K562 (cell line): ENCODE results near the gene SLC34A3. TPM values are rescaled to one million over a fixed set of nuclear protein-coding genes. Genes with fewer than 3 reads are reported as not detected.

Source experiments
- CEBPB ChIP-seq: fragments of 450-650 bp; IDR thresholded peaks from 2 replicates; pipeline ENCODE4 v1.6.1; 2016; ENCODE audit warnings: missing genetic modification characterization, missing compliant biosample characterization
- JUND ChIP-seq, 2 experiments: IDR thresholded peaks; 2 replicates in 1 of 2; 3 replicates in 1 of 2; pipeline ENCODE4 v1.6.1; 2011; ENCODE audit warnings: borderline replicate concordance in 2 of 2, low read depth in 2 of 2, low read length in 2 of 2, improper control_type of control experiment in 1 of 2, missing biosample characterization in 1 of 2, missing genetic modification characterization in 1 of 2, missing genetic modification reagents in 1 of 2
- KAT7 ChIP-seq: sonication (generic); formaldehyde crosslinking; IDR thresholded peaks from 2 replicates; pipeline ENCODE4 v1.8.0; 2022; ENCODE audit warnings: missing genetic modification reagents, mild to moderate bottlenecking, borderline replicate concordance
- KLF13 ChIP-seq: fragments of 450-650 bp; IDR thresholded peaks from 2 replicates; pipeline ENCODE4 v1.6.1; 2016; ENCODE audit warnings: missing genetic modification characterization, low read depth, mild to moderate bottlenecking, missing compliant biosample characterization, moderate library complexity, borderline replicate concordance
- MAZ ChIP-seq, 2 experiments: fragments of 450-650 bp in 1 of 2; sonication (generic) in 1 of 2; formaldehyde crosslinking; IDR thresholded peaks in 1 of 2; conservative IDR thresholded peaks in 1 of 2; 2 replicates each; pipeline versions ENCODE4 v1.4.0 to v1.5.0; 2020; ENCODE audit warnings: mild to moderate bottlenecking in 1 of 2, missing genetic modification reagents in 1 of 2
- polyA plus RNA-seq, 8 experiments: library from polyadenylated mRNA; depleted of rRNA in 4 of 8; stranded (reverse) in 5 of 8; unstranded in 3 of 8; fragments of >200 nt; fragmentation: Nextera tagmentation in 2 of 8; fragmentation: Illumina TruSeq in 1 of 8; extraction: Ambion mirVana in 2 of 8; extraction: Trizol in 1 of 8; gene quantifications; 2 replicates each; pipeline versions ENCODE4 v1.2.1 to v1.2.3, GENCODE V29; 2011 to 2014; ENCODE audit warnings: inconsistent platforms in 1 of 8, missing spikeins in 1 of 8
- total RNA-seq, 7 experiments: library from RNA; depleted of rRNA in 6 of 7; stranded (reverse); fragments of >200 nt in 6 of 7; fragmentation: Illumina TruSeq in 2 of 7; extraction: Trizol in 2 of 7; gene quantifications; 2 replicates each; pipeline versions ENCODE4 v1.2.1 to v1.2.3, GENCODE V29; 2011 to 2021; ENCODE audit warnings: low replicate concordance in 1 of 7
- TF ChIP-seq, protein P1 (sequence below), 2 experiments: fragments of 450-650 bp; IDR thresholded peaks; 2 replicates each; pipeline ENCODE4 v1.6.1; 2016
- TF ChIP-seq, protein P2 (sequence below), 3 experiments: fragments of 200-800 bp in 1 of 3; sonication (Bioruptor generic) in 1 of 3; sonication (generic) in 1 of 3; formaldehyde crosslinking in 1 of 3; IDR thresholded peaks; 2 replicates each; pipeline versions ENCODE4 v1.6.1 to v1.8.0; 2016 to 2022; ENCODE audit warnings: mild to moderate bottlenecking in 2 of 3, missing compliant biosample characterization in 2 of 3, missing genetic modification characterization in 2 of 3, missing genetic modification reagents in 1 of 3
- TF ChIP-seq, protein P3 (sequence below): fragments of 450-650 bp; IDR thresholded peaks from 2 replicates; pipeline ENCODE4 v1.6.1; 2016; ENCODE audit warnings: mild to moderate bottlenecking
- TF ChIP-seq, protein P4 (sequence below): fragments of 450-650 bp; IDR thresholded peaks from 2 replicates; pipeline ENCODE4 v1.6.1; 2018; ENCODE audit not compliant: partially characterized antibody
- TF ChIP-seq, protein P5 (sequence below), 3 experiments: fragments of 200-800 bp in 1 of 3; fragments of 250-450 bp in 1 of 3; fragments of 450-650 bp in 1 of 3; sonication (Bioruptor Pico) in 1 of 3; sonication (Bioruptor generic) in 1 of 3; formaldehyde crosslinking in 1 of 3; IDR thresholded peaks; 2 replicates each; pipeline versions ENCODE4 v1.6.1 to v1.8.0; 2016 to 2022; ENCODE audit warnings: mild to moderate bottlenecking in 2 of 3, missing genetic modification characterization in 2 of 3, missing compliant biosample characterization in 1 of 3, moderate library complexity in 1 of 3

Gene SLC34A3
- total and polyA plus RNA-seq, 9 of the 15 experiments (the other 6 are each of a cell fraction or from before 2014, with no cell fraction given) = not detected

DNA sequence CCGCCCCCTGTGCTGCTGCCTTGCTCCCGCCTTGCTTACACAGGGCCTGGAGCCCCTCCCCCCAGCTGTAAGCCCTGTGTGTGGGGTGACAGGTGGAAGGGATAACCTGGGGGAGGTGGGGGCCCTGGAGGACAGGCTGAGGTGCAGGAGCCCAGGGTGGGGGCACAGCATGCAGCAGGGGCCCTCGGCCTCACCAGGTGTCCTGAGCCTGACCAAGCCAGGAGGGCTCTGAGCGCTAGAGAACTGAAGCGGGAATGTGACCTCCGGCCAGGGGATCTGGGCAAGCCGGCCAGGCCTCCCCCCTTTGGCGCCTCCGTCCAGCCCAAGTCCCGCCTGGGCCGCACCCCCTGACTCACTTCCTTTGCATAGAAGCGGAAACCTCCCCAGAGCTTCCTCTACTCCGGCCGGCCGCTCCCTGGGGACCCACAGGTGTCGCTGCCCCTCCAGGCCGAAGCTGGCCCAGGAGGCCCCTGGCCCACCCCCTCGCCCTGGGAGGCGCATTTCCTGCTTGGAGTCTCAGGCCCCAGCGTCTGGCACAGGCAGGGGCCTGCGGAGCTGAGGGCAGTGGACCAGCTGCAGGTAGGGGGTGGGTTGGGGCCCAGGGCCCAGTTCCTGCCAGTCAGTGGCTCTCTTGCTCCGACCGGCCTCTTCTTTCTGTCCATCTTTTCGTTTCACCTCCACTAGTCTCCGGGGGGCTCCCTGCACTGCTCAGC is 46.8 kb downstream of the SLC34A3 start, which contains the start of gene TOR4A (continued):
- TF ChIP-seq, protein P1, sequence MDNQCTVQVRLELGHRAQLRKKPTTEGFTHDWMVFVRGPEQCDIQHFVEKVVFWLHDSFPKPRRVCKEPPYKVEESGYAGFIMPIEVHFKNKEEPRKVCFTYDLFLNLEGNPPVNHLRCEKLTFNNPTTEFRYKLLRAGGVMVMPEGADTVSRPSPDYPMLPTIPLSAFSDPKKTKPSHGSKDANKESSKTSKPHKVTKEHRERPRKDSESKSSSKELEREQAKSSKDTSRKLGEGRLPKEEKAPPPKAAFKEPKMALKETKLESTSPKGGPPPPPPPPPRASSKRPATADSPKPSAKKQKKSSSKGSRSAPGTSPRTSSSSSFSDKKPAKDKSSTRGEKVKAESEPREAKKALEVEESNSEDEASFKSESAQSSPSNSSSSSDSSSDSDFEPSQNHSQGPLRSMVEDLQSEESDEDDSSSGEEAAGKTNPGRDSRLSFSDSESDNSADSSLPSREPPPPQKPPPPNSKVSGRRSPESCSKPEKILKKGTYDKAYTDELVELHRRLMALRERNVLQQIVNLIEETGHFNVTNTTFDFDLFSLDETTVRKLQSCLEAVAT (IDR thresholded peaks at IDR 0.05) = no peak; a peak in 1 of 4 replicates
- TF ChIP-seq, protein P2, sequence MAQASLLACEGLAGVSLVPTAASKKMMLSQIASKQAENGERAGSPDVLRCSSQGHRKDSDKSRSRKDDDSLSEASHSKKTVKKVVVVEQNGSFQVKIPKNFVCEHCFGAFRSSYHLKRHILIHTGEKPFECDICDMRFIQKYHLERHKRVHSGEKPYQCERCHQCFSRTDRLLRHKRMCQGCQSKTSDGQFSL (CRISPR knock-in tag; IDR thresholded peaks at IDR 0.05) = peak; percentile 64; the same call in 1 of the 2 replicates
- TF ChIP-seq, protein P2 (tag; IDR thresholded peaks at IDR 0.05) = peak in 1 of 2 experiments; percentile 78; a peak in 2 of 4 replicates
- TF ChIP-seq CEBPB (0 out of 2 replicates have a peak, but pooled peaks have one; percentile 1), KLF13 (tag) (peak; percentile 76; the same call in 1 of the 2 replicates), KAT7 (CRISPR knock-in tag) (peak; percentile 50; the same call in 1 of the 2 replicates), JUND (IDR thresholded peaks at IDR 0.05; ENCODE audit: borderline replicate concordance, low read depth, low read length) (peak; percentile 75), JUND (tag; IDR thresholded peaks at IDR 0.05; ENCODE audit: borderline replicate concordance, low read depth, low read length) (peak; percentile 57; the same call in 1 of the 3 replicates), MAZ (CRISPR knock-in tag; conservative IDR thresholded peaks at IDR 0.05 in 1 of 2, IDR thresholded peaks at IDR 0.05 in 1 of 2) (peak; percentile 83 to 96)
- TF ChIP-seq, protein P3, sequence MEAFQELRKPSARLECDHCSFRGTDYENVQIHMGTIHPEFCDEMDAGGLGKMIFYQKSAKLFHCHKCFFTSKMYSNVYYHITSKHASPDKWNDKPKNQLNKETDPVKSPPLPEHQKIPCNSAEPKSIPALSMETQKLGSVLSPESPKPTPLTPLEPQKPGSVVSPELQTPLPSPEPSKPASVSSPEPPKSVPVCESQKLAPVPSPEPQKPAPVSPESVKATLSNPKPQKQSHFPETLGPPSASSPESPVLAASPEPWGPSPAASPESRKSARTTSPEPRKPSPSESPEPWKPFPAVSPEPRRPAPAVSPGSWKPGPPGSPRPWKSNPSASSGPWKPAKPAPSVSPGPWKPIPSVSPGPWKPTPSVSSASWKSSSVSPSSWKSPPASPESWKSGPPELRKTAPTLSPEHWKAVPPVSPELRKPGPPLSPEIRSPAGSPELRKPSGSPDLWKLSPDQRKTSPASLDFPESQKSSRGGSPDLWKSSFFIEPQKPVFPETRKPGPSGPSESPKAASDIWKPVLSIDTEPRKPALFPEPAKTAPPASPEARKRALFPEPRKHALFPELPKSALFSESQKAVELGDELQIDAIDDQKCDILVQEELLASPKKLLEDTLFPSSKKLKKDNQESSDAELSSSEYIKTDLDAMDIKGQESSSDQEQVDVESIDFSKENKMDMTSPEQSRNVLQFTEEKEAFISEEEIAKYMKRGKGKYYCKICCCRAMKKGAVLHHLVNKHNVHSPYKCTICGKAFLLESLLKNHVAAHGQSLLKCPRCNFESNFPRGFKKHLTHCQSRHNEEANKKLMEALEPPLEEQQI = no peak
- TF ChIP-seq, protein P4, sequence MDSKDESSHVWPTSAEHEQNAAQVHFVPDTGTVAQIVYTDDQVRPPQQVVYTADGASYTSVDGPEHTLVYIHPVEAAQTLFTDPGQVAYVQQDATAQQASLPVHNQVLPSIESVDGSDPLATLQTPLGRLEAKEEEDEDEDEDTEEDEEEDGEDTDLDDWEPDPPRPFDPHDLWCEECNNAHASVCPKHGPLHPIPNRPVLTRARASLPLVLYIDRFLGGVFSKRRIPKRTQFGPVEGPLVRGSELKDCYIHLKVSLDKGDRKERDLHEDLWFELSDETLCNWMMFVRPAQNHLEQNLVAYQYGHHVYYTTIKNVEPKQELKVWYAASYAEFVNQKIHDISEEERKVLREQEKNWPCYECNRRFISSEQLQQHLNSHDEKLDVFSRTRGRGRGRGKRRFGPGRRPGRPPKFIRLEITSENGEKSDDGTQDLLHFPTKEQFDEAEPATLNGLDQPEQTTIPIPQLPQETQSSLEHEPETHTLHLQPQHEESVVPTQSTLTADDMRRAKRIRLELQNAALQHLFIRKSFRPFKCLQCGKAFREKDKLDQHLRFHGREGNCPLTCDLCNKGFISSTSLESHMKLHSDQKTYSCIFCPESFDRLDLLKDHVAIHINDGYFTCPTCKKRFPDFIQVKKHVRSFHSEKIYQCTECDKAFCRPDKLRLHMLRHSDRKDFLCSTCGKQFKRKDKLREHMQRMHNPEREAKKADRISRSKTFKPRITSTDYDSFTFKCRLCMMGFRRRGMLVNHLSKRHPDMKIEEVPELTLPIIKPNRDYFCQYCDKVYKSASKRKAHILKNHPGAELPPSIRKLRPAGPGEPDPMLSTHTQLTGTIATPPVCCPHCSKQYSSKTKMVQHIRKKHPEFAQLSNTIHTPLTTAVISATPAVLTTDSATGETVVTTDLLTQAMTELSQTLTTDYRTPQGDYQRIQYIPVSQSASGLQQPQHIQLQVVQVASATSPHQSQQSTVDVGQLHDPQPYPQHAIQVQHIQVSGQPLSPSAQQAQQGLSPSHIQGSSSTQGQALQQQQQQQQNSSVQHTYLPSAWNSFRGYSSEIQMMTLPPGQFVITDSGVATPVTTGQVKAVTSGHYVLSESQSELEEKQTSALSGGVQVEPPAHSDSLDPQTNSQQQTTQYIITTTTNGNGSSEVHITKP = peak; percentile 93
- TF ChIP-seq, protein P5, sequence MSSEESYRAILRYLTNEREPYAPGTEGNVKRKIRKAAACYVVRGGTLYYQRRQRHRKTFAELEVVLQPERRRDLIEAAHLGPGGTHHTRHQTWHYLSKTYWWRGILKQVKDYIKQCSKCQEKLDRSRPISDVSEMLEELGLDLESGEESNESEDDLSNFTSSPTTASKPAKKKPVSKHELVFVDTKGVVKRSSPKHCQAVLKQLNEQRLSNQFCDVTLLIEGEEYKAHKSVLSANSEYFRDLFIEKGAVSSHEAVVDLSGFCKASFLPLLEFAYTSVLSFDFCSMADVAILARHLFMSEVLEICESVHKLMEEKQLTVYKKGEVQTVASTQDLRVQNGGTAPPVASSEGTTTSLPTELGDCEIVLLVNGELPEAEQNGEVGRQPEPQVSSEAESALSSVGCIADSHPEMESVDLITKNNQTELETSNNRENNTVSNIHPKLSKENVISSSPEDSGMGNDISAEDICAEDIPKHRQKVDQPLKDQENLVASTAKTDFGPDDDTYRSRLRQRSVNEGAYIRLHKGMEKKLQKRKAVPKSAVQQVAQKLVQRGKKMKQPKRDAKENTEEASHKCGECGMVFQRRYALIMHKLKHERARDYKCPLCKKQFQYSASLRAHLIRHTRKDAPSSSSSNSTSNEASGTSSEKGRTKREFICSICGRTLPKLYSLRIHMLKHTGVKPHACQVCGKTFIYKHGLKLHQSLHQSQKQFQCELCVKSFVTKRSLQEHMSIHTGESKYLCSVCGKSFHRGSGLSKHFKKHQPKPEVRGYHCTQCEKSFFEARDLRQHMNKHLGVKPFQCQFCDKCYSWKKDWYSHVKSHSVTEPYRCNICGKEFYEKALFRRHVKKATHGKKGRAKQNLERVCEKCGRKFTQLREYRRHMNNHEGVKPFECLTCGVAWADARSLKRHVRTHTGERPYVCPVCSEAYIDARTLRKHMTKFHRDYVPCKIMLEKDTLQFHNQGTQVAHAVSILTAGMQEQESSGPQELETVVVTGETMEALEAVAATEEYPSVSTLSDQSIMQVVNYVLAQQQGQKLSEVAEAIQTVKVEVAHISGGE (CRISPR knock-in tag; IDR thresholded peaks at IDR 0.05) = peak in 2 of 3 experiments; percentile 79 to 96; a peak in 4 of 6 replicates
